Mesodermal cell (in vitro differentiated cells): ENCODE measurements around the gene TIMM10.

ENCODE experiments used
- H3K27ac ChIP-seq: 2 replicates; pipeline ENCODE4 v1.7.0; 2013; ENCODE audit warnings: mild to moderate bottlenecking, low read depth, low read length, moderate library complexity; ENCODE audit not compliant: severe bottlenecking
- H3K36me3 ChIP-seq: 2 replicates; pipeline ENCODE4 v1.7.1; 2013; ENCODE audit warnings: mild to moderate bottlenecking, low read length, moderate library complexity; ENCODE audit not compliant: control insufficient read depth, insufficient read depth
- H3K4me1 ChIP-seq: one replicate; pipeline ENCODE4 v1.7.1; 2013; ENCODE audit warnings: mild to moderate bottlenecking, low read length; ENCODE audit not compliant: insufficient read depth, control insufficient read depth, poor library complexity, severe bottlenecking
- H3K4me3 ChIP-seq: 2 replicates; pipeline ENCODE4 v1.7.0; 2013; ENCODE audit warnings: low read length, control low read depth, mild to moderate bottlenecking; ENCODE audit not compliant: insufficient read depth, poor library complexity, severe bottlenecking; ENCODE audit errors: extremely low read depth
- H3K9me3 ChIP-seq: 2 replicates; pipeline ENCODE4 v1.7.1; 2013; ENCODE audit warnings: mild to moderate bottlenecking, low read length, moderate library complexity; ENCODE audit not compliant: control insufficient read depth
- WGBS, 2 experiments: methylation state at CpG; one replicate each; pipeline ENCODE4 v1.1.5; 2013; ENCODE audit warnings: missing lambda C conversion rate in 2 of 2; ENCODE audit not compliant: insufficient coverage in 2 of 2; 5-methylcytosine and 5-hydroxymethylcytosine counted together

Gene TIMM10

GRCh38 chr11:57515332-57516060 is 15.1 kb downstream of the TIMM10 start, which contains the start of gene SLC43A1:
Gene SLC43A1, minus strand, starts transcription at chr11:57515702. Its CDS starts 1,591 bp downstream, at chr11:57514111.
- 0% methylated on average over 32 to 43 of the region's 66 CpGs for WGBS, 2 experiments
- H3K27ac ChIP-seq = no peak within 1 kb of the TSS
- H3K4me1 ChIP-seq = peaks cover 6% of the 10 kb centered on the region
- H3K9me3 ChIP-seq = no peaks in the 10 kb centered on the region
- H3K36me3 ChIP-seq = no peaks in the 10 kb centered on the region
- H3K4me3 ChIP-seq = peak within 1 kb of the TSS; percentile 59

GRCh38 chr11:57514538-57515331 is 15.8 kb downstream of the TIMM10 start:
- Histone ChIP-seq H3K4me1 (peaks cover 6% of the 10 kb centered on the region), H3K36me3 (no peaks in the 10 kb centered on the region), H3K9me3 (no peaks in the 10 kb centered on the region), H3K4me3 (peak overlapping the region; percentile 59), H3K27ac (no peak overlapping the region)
- WGBS, 2 experiments = 0% methylated on average over 9 to 39 of the region's 57 CpGs

DNA sequence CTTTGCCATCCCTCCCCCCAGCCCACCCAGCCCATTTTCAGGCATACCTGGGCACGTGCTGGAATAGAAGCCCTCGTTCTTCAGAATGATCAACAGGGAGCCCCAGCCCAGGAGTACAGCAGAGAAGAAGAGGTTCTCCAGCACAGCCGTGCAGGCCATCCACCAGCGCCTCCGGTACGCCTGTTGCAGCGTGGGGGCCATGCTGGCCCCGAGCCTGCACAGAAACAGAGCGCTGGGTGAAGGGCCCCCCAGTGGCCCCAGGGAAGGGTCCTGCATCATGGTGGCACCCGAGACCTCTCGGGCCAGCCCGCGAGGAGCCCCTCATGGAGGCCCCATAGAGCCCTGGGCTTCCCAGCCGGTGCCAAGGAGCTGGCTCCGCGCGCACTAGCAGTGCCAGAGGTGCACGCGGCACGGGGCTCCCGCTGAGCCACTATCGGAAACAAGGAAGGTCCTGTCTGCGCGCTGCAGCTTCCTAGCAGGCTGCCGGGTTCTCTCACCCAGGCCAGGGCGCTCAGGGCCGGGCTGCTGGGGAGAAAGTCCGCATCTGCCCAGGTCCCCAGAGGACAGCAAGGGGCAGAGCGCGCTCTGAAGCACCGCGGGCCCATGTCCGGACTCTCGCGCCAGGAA is 16.5 kb downstream of the TIMM10 start:
- Histone ChIP-seq H3K4me3 (peak overlapping the region; percentile 59), H3K4me1 (peaks cover 6% of the 10 kb centered on the region), H3K9me3 (no peaks in the 10 kb centered on the region), H3K36me3 (no peaks in the 10 kb centered on the region), H3K27ac (no peak overlapping the region)
- WGBS, 2 experiments = 16 to 17% methylated on average over 32 to 35 of the region's 35 CpGs

- Histone ChIP-seq H3K9me3 (no peaks in the 10 kb centered on the region), H3K27ac (no peak overlapping the region), H3K4me1 (peaks cover 6% of the 10 kb centered on the region), H3K36me3 (no peaks in the 10 kb centered on the region), H3K4me3 (no peak overlapping the region)
- 78% methylated on average over 1 of the region's 1 CpG; no CpG with 5 or more reads in 1 of the 2 experiments for WGBS, 2 experiments
Observed at GRCh38 chr11:57513452-57513795, 17.1 kb downstream of the TIMM10 start.

GRCh38 chr11:57512646-57513451 is 17.7 kb downstream of the TIMM10 start:
- H3K9me3 ChIP-seq = no peaks in the 10 kb centered on the region
- H3K27ac ChIP-seq = no peak overlapping the region
- WGBS, 2 experiments = 84 to 100% methylated on average over 4 to 7 of the region's 12 CpGs
- no peak overlapping the region for H3K4me3 ChIP-seq
- H3K36me3 ChIP-seq = no peaks in the 10 kb centered on the region
- H3K4me1 ChIP-seq = peaks cover 6% of the 10 kb centered on the region

DNA sequence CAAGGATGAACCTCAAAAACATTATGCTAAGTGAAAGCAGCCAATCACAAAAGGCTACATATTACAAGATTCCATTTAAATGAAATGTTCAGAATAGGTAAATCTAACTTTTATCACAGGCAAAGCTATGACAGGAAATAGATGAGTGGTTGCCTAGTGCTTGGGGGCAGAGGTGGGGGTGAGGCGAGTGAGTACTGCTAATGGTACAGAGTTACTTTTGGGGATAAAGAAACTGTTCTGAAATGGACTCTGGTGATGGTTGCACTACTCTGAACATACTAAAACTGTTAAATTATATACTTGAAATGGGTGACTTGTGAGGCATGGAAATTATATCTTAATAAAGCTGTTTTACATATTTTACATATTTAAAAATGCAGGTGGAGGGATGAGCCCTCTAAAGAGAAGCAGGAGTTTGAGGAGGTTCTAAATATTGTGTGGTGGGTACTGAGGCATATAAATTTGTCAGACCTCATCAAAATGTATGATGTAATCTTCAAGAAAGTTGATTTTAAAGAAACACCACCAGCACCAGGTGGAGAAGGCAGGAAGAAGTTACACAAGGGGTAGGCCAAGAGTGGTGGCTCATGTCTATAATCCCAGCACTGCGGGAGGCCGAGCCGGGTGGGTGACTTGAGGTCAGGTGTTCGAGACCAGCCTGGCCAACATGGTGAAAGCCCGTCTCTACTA is 18.7 kb downstream of the TIMM10 start:
- WGBS, 2 experiments = 90 to 98% methylated on average over 5 of the region's 6 CpGs
- Histone ChIP-seq H3K9me3 (no peaks in the 10 kb centered on the region), H3K27ac (no peak overlapping the region), H3K4me3 (no peak overlapping the region), H3K36me3 (no peaks in the 10 kb centered on the region), H3K4me1 (peaks cover 6% of the 10 kb centered on the region)

- WGBS, 2 experiments = 92 to 95% methylated on average over 6 to 7 of the region's 7 CpGs
- peaks cover 2% of the 10 kb centered on the region for H3K4me1 ChIP-seq
- no peak overlapping the region for H3K27ac ChIP-seq
- H3K4me3 ChIP-seq = no peak overlapping the region
- H3K9me3 ChIP-seq = no peaks in the 10 kb centered on the region
- no peaks in the 10 kb centered on the region for H3K36me3 ChIP-seq
Observed at GRCh38 chr11:57508341-57509170, 22.0 kb downstream of the TIMM10 start.

- no peaks in the 10 kb centered on the region for H3K36me3 ChIP-seq
- no peaks in the 10 kb centered on the region for H3K9me3 ChIP-seq
- 100% methylated on average over 1 of the region's 1 CpG for WGBS, 2 experiments
- H3K27ac ChIP-seq = no peak overlapping the region
- H3K4me1 ChIP-seq = no peaks in the 10 kb centered on the region
- H3K4me3 ChIP-seq = no peak overlapping the region
Observed at GRCh38 chr11:57506522-57506921, 24.0 kb downstream of the TIMM10 start.

- no peaks in the 10 kb centered on the region for H3K9me3 ChIP-seq
- H3K36me3 ChIP-seq = no peaks in the 10 kb centered on the region
- WGBS, 2 experiments = 89 to 94% methylated on average over 2 to 4 of the region's 4 CpGs
- H3K4me1 ChIP-seq = peaks cover 7% of the 10 kb centered on the region
- H3K4me3 ChIP-seq = no peak overlapping the region
- H3K27ac ChIP-seq = no peak overlapping the region
Observed at GRCh38 chr11:57504511-57504910, 26.0 kb downstream of the TIMM10 start.
